Peyer's patch (tissue), 4 donors: Measurements from ENCODE around the gene ZNF710. TPM values are rescaled to one million over a fixed set of nuclear protein-coding genes. Genes with fewer than 3 reads are reported as not detected.

Experiments
- DNase-seq, 3 donors: peaks; one replicate each; pipeline ENCODE4 v3.0.0-alpha.2; 2017 to 2019
- H3K27ac ChIP-seq, 4 donors: fragments of 200-600 bp; sonication (generic); one replicate each; pipeline ENCODE4 v1.5.1; 2016 to 2019
- H3K27me3 ChIP-seq, 2 donors: fragments of 200-600 bp; sonication (generic); one replicate each; pipeline ENCODE4 v1.5.1; 2019
- H3K36me3 ChIP-seq, 3 donors: fragments of 200-600 bp; sonication (generic); one replicate each; pipeline ENCODE4 v1.5.1; 2016 to 2019
- H3K4me1 ChIP-seq, 4 donors: fragments of 200-600 bp; sonication (generic); one replicate each; pipeline ENCODE4 v1.5.1; 2016 to 2019
- H3K4me3 ChIP-seq, 4 donors: fragments of 200-600 bp; sonication (generic); 1 replicate in 3 of 4; 2 replicates in 1 of 4; pipeline ENCODE4 v1.5.1; 2016 to 2019; ENCODE audit warnings: mild to moderate bottlenecking in 1 of 4
- H3K9me3 ChIP-seq, 4 donors: fragments of 200-600 bp; sonication (generic); one replicate each; pipeline ENCODE4 v1.5.1; 2016 to 2019; ENCODE audit warnings: mild to moderate bottlenecking in 1 of 4
- CTCF ChIP-seq, 6 experiments: fragments of 450-650 bp in 4 of 6; fragments of 200-600 bp in 2 of 6; sonication (generic) in 1 of 6; IDR thresholded peaks; one replicate each; pipeline ENCODE4 v1.5.1; 2017 to 2019; ENCODE audit warnings: antibody characterized with exemption in 6 of 6, mild to moderate bottlenecking in 3 of 6, moderate library complexity in 1 of 6
- POLR2A ChIP-seq, 2 donors: fragments of 450-650 bp; IDR thresholded peaks; one replicate each; pipeline ENCODE4 v1.5.1; 2017; ENCODE audit warnings: antibody characterized with exemption in 2 of 2, mild to moderate bottlenecking in 2 of 2, moderate library complexity in 2 of 2
- total RNA-seq, 4 donors: library from RNA; depleted of rRNA; stranded (reverse); fragments of >200 nt; gene quantifications; one replicate each; pipeline ENCODE4 v1.1.0, GENCODE V29; 2016

The ZNF710 gene
- total RNA-seq, 4 donors from 2014 or later = 19.8 to 31.3 (median 23.2) TPM

GRCh38 chr15:89984421-89985010 lies 16.6 kb upstream of the ZNF710 start:
- no peak overlapping the region for H3K4me3 ChIP-seq
- H3K36me3 ChIP-seq = no peaks in the 10 kb centered on the region
- no peak for DNase-seq

GRCh38 chr15:89985111-89985510 lies 16.0 kb upstream of the ZNF710 start:
- no peak for TF ChIP-seq POLR2A (IDR thresholded peaks at IDR 0.05)
- no peak for TF ChIP-seq CTCF (IDR thresholded peaks at IDR 0.05)
- Histone ChIP-seq H3K9me3 (peaks cover 0 to 7% (median 0%) of the 10 kb centered on the region in 4 donors), H3K36me3 (no peaks in the 10 kb centered on the region), H3K4me1 (no peaks in the 10 kb centered on the region), H3K27me3 (no peaks in the 10 kb centered on the region), H3K4me3 (no peak overlapping the region), H3K27ac (no peak overlapping the region)
- DNase-seq = no peak

More at GRCh38 chr15:89984421-89985010, 16.6 kb upstream of the ZNF710 start:
- H3K4me1 ChIP-seq = no peaks in the 10 kb centered on the region
- H3K9me3 ChIP-seq = peaks cover 0 to 7% (median 0%) of the 10 kb centered on the region in 4 donors
- H3K27me3 ChIP-seq = no peaks in the 10 kb centered on the region
- H3K27ac ChIP-seq = no peak overlapping the region
- no peak for TF ChIP-seq CTCF (IDR thresholded peaks at IDR 0.05)

- Histone ChIP-seq H3K27me3 (no peaks in the 10 kb centered on the region), H3K36me3 (no peaks in the 10 kb centered on the region), H3K4me1 (no peaks in the 10 kb centered on the region), H3K27ac (no peak overlapping the region), H3K4me3 (no peak overlapping the region), H3K9me3 (no peaks in the 10 kb centered on the region)
- no peak for TF ChIP-seq CTCF (IDR thresholded peaks at IDR 0.05)
- TF ChIP-seq POLR2A (IDR thresholded peaks at IDR 0.05) = no peak
- no peak for DNase-seq
These were observed 9.8 kb upstream of the ZNF710 start for GRCh38 chr15:89991312-89991711.

GRCh38 chr15:89993349-89993748 lies 7.8 kb upstream of the ZNF710 start:
- TF ChIP-seq CTCF (IDR thresholded peaks at IDR 0.05) (no peak), POLR2A (IDR thresholded peaks at IDR 0.05) (no peak)
- no peak for DNase-seq
- no peak overlapping the region for H3K4me3 ChIP-seq

GRCh38 chr15:89997079-89997478 lies 4.0 kb upstream of the ZNF710 start:
- no peaks in the 10 kb centered on the region for H3K36me3 ChIP-seq
- no peak overlapping the region for H3K4me3 ChIP-seq
- DNase-seq = no peak
- no peaks in the 10 kb centered on the region for H3K27me3 ChIP-seq
- H3K9me3 ChIP-seq = no peaks in the 10 kb centered on the region
- TF ChIP-seq POLR2A (IDR thresholded peaks at IDR 0.05) = no peak
- no peak for TF ChIP-seq CTCF (IDR thresholded peaks at IDR 0.05)
- H3K4me1 ChIP-seq = peaks cover 0 to 9% (median 3%) of the 10 kb centered on the region in 4 donors
- no peak overlapping the region for H3K27ac ChIP-seq

More at GRCh38 chr15:89993349-89993748, 7.8 kb upstream of the ZNF710 start:
- Histone ChIP-seq H3K27ac (no peak overlapping the region), H3K4me1 (no peaks in the 10 kb centered on the region), H3K36me3 (no peaks in the 10 kb centered on the region), H3K9me3 (no peaks in the 10 kb centered on the region), H3K27me3 (no peaks in the 10 kb centered on the region)
